ENCODE data around the gene IDH2. TPM values are rescaled to one million over a fixed set of nuclear protein-coding genes. Genes with fewer than 3 reads are reported as not detected.
"Not testable (repeated sequence)": the region's sequence is repeated elsewhere in the genome, so short reads cannot be mapped to it uniquely, and the experiment has no call there.

The IDH2 gene
- total RNA-seq, 1 donor from 2014 or later = 49.7 TPM

DNA sequence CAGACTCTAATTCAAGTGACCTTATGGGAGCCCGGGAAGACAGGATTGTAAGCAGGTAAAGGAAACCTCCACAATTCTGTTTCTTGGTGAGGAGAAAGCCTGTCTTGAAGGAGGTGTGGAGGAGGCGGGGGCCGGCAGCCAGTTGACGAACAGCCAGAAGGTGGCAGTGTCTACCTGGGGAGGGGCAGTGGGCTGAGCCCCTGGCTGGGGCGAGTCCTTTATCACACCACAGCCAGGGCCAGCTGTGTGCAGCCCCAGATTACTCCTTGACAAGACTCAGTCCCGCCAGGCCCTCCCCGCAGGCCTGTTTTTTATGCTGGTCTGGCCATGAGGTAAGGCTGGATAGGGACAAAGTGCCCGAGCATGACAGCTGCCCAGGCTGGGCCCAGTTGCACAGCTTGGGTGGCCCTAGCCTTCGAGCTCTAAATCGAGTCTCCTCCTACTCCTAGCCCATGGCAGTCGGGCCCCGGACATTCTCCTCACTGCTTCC, 40.9 kb upstream of the IDH2 start:
- no peak overlapping the region for H3K4me3 ChIP-seq
- intact Hi-C loops (cut with DNase I) = no loop called here
- no peak overlapping the region for H3K27ac ChIP-seq
- H3K27me3 ChIP-seq = no peaks in the 10 kb centered on the region
- no peaks in the 10 kb centered on the region for H3K4me1 ChIP-seq
- H3K9me3 ChIP-seq = no peaks in the 10 kb centered on the region
- H3K36me3 ChIP-seq = no peaks in the 10 kb centered on the region
- DNase-seq (ENCODE audit: low spot score in 2 of 2) = no peak
- TF ChIP-seq, protein P1, sequence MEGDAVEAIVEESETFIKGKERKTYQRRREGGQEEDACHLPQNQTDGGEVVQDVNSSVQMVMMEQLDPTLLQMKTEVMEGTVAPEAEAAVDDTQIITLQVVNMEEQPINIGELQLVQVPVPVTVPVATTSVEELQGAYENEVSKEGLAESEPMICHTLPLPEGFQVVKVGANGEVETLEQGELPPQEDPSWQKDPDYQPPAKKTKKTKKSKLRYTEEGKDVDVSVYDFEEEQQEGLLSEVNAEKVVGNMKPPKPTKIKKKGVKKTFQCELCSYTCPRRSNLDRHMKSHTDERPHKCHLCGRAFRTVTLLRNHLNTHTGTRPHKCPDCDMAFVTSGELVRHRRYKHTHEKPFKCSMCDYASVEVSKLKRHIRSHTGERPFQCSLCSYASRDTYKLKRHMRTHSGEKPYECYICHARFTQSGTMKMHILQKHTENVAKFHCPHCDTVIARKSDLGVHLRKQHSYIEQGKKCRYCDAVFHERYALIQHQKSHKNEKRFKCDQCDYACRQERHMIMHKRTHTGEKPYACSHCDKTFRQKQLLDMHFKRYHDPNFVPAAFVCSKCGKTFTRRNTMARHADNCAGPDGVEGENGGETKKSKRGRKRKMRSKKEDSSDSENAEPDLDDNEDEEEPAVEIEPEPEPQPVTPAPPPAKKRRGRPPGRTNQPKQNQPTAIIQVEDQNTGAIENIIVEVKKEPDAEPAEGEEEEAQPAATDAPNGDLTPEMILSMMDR (IDR thresholded peaks at IDR 0.05) = peak in 1 of 3 experiments; percentile 41

DNA sequence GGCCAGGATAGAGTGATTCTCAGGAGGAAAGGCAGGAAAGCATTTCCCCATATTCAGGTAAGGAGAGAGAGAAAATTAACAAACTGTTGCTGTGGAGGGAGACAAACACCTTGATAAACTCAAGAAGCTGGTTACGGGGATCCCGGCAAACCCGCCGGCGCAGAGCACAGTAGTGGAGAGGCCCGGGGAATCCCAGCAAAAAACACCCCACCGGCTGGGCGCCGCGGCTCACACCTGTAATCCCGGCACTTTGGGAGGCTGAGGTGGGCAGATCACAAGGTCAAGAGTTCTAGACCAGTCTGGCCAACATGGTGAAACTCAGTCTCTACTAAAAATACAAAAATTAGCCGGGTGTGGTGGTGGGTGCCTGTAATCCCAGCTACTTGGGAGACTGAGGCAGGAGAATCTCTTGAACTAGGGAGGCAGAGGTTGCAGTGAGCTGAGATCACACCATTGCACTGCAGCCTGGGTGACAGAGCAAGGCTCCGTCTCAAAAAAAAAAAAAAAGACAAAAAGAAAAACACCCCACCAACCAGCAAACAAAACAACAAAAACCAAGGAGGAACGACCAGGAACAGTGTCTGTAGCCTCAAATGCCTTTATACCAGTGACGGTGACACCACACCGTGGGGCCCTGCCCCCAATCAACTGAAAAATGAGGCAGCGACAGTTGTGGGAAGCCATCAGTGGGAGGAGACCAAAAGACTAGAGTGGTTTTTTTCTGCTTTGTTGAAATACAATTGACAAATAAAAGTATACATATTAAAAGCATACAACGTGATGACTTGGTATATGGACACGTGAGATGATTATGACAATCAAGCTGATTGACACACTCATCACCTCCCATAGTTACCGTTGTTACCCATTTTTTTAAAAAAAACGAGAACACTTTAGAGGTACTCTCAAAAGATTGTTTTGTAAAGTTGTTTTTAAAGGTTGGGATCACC, 40.2 kb upstream of the IDH2 start:
- Histone ChIP-seq H3K36me3 (no peaks in the 10 kb centered on the region), H3K4me3 (no peak overlapping the region), H3K4me1 (no peaks in the 10 kb centered on the region), H3K27me3 (no peaks in the 10 kb centered on the region), H3K27ac (no peak overlapping the region), H3K9me3 (no peaks in the 10 kb centered on the region)
- TF ChIP-seq, protein P1 (IDR thresholded peaks at IDR 0.05) = no peak
- no peak for DNase-seq (ENCODE audit: low spot score in 2 of 2)
- intact Hi-C loops (cut with DNase I) = no loop called here

DNA sequence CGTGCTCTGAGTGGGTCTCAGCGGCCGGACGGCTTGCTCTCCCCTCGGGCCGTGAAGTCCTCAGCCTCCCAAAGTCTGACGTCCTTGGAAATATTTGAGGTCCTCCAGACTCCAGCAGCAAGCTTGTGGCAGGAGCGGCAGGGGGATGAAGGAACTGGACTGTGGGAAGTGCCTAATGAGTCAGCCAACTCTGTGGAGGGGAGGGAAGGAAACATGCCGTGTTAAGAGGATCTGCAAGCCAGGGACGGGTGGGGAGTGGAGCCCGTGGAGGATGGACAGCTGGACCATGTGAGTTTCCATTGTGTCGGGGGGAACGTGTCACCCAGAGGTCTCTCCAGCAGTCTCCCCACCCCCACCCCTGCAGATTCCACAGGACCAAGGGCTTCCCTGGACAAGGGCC, 39.4 kb upstream of the IDH2 start:
- DNase-seq (ENCODE audit: low spot score in 2 of 2) = no peak
- no peaks in the 10 kb centered on the region for H3K4me1 ChIP-seq
- intact Hi-C loops (cut with DNase I) = no loop called here
- H3K4me3 ChIP-seq = no peak overlapping the region
- no peak overlapping the region for H3K27ac ChIP-seq
- TF ChIP-seq, protein P1 (IDR thresholded peaks at IDR 0.05) = no peak
- no peaks in the 10 kb centered on the region for H3K36me3 ChIP-seq
- no peaks in the 10 kb centered on the region for H3K9me3 ChIP-seq
- H3K27me3 ChIP-seq = no peaks in the 10 kb centered on the region

DNA sequence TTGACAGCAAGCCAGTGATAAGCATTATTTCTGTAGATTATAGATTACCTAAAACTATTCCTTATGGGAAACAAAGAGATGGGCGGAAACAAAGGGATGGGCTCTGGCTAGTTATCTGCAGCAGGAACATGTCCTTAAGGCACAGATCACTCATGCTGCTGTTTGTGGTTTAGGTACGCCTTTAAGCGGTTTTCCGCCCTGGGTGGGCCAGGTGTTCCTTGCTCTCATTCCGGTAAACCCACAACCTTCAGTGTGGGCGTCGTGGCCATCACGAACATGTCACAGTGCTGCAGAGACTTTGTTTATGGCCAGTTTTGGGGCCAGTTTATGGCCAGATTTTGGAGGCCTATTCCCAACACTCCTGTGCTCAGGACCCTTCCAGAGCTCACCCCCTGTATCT, 37.3 kb upstream of the IDH2 start:
- H3K9me3 ChIP-seq; H3K27ac ChIP-seq; intact Hi-C loops (cut with DNase I); H3K4me1 ChIP-seq; H3K36me3 ChIP-seq; H3K27me3 ChIP-seq; H3K4me3 ChIP-seq; DNase-seq (ENCODE audit: low spot score in 2 of 2): not testable (repeated sequence)

DNA sequence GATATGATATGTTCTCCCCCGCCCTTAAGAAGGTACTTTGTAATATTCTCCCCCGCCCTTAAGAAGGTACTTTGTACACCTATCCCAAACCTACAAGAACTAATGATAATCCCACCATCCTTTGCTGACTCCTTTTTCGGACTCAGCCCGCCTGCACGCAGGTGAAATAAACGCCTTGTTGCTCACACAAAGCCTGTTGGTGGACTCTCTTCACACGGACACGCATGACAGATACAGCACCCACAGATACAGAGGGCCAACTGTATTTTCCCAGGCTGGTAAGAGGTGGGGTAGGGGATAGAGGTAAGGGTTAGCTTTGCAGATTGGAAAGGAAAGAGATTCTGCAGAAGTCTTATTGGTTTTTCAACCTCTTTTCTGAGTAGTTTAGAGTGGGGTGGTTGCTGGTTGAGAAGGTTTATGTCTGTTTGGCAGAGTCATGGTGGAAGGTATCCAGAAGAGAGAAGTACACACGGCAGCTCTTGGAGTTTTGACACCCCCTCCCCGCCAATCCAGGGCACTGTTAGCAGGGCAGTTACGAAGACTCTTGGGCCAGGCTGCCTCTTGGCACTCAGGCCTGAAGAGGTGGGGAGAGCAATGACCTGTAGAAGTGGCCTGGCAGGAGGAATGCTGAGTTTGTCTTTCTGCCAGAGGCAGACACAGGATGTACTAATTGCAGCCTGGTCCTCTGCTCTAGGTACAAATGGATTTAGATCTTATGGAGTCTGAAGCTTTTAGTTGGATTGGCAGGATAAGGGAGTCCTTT, 36.0 kb upstream of the IDH2 start:
- Histone ChIP-seq H3K27ac (no peak overlapping the region), H3K9me3 (no peaks in the 10 kb centered on the region), H3K4me1 (no peaks in the 10 kb centered on the region), H3K27me3 (no peaks in the 10 kb centered on the region), H3K36me3 (no peaks in the 10 kb centered on the region), H3K4me3 (no peak overlapping the region)
- intact Hi-C loops (cut with DNase I) = no loop called here
- no peak for DNase-seq (ENCODE audit: low spot score in 2 of 2)
- TF ChIP-seq, protein P1 (IDR thresholded peaks at IDR 0.05) = no peak

DNA sequence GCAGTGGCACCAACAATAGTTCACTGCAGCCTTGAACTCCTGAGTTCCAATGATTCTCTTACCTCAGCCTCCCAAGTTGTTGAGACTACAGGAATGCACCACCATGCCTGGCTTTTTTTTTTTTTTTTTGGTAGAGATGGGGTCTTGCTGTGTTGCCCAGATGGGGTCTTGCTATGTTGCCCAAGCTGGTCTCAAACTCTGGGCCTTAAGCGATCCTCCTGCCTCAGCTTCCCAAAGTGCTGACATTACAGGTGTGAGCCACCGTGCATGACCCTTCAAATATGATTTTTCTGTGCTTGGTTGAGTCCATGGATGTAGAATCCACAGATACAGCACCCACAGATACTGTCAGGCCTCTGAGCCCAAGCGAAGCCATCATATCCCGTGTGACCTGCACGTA, 30.2 kb upstream of the IDH2 start:
- no peaks in the 10 kb centered on the region for H3K4me1 ChIP-seq
- DNase-seq (ENCODE audit: low spot score in 2 of 2) = no peak
- TF ChIP-seq, protein P1 (IDR thresholded peaks at IDR 0.05) = no peak
- H3K36me3 ChIP-seq = no peaks in the 10 kb centered on the region
- intact Hi-C loops (cut with DNase I) = no loop called here
- no peak overlapping the region for H3K27ac ChIP-seq
- no peaks in the 10 kb centered on the region for H3K9me3 ChIP-seq
- no peaks in the 10 kb centered on the region for H3K27me3 ChIP-seq
- H3K4me3 ChIP-seq = no peak overlapping the region

Measured in ascending aorta (tissue), 2 donors.